Activated CD8-positive, alpha-beta memory T cell treated with anti-CD3 and anti-CD28 coated beads, Interleukin-2, amount 10 ng/mL, durations not matched to agents 7 days and 5 days (primary cell): ENCODE data around the gene RP2. TPM values are rescaled to one million over a fixed set of nuclear protein-coding genes. Genes with fewer than 3 reads are reported as not detected.

Experiments used
- ATAC-seq: fragments of 150-1000 bp; cut with Tn5 transposase; one replicate; pipeline ENCODE4 v1.10.0; 2021; ENCODE audit warnings: moderate library complexity
- CTCF ChIA-PET: fragments of 350-600 bp; sonication (Branson Sonifier 250); formaldehyde crosslinking; loops from one replicate; lab custom pipeline; 2021; ENCODE audit warnings: antibody characterized with exemption; lab: Charles Lee
- DNase-seq: peaks from one replicate; pipeline ENCODE4 v3.0.0-alpha.2; 2020
- H3K27ac Mint-ChIP-seq: one replicate; pipeline ENCODE4 v1.8.0; 2021; ENCODE audit warnings: mild to moderate bottlenecking, mixed read lengths
- H3K27me3 Mint-ChIP-seq: one replicate; pipeline ENCODE4 v1.8.0; 2021; ENCODE audit warnings: mixed read lengths
- H3K36me3 Mint-ChIP-seq: one replicate; pipeline ENCODE4 v1.8.0; 2021; ENCODE audit warnings: mild to moderate bottlenecking, mixed read lengths
- H3K4me1 Mint-ChIP-seq: one replicate; pipeline ENCODE4 v1.8.0; 2021; ENCODE audit warnings: mixed read lengths
- H3K4me3 Mint-ChIP-seq: one replicate; pipeline ENCODE4 v1.8.0; 2021; ENCODE audit warnings: mild to moderate bottlenecking, moderate library complexity, mixed read lengths
- H3K9me3 Mint-ChIP-seq: one replicate; pipeline ENCODE4 v1.8.0; 2022; ENCODE audit warnings: low read depth, mixed read lengths
- total RNA-seq, 2 experiments: library from RNA; stranded (reverse); gene quantifications; one replicate each; pipeline ENCODE4 v1.2.3, GENCODE V29; 2021

RP2 gene
- total RNA-seq, 2 experiments from 2014 or later = 9.6 to 11.3 TPM

DNA sequence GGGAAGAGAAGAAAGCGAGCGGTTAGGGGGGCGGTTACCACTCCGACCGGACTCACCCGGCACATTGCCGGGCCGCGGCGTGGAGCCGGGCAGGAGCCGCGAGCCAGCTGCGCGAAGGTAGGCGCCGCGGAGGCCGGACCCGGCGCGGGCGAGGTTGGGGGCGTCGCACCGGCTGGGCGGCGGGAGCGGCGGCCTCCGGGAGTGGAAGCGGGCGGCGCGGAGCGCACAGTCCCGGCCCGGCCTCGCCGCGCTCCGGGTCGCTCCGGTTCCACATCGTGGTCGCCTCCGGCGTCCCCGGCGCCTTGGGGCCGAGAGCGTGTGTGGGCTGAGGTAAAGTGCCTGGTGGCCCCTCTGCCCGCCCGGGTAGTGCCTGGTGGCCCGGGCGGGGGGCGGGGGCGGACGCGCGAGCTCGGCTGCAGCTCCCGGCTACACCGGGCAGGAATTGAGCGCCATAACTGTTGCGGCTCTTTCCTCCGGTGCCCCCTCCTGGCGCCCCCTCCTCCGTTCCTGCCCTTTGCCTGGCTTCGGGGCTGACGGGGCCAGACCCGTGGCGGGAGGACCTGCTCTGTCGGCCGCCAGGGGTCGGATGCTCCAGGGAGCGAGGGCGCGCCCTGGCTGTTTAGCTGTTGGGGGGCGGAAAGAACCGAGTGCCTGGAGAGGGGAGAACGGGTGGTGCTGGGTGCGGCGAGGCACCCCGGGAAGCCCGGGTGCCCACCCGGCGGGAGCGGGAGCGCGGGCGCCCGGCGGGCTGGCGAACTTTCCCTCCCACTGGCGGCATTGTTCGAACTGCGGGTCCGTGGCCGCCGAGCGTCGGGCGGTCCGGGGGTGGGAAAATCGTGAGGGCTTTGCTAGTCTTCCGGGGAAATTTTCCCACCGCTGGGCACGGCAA, 76.0 kb downstream of the RP2 start:
- peaks cover 58% of the 10 kb centered on the region for H3K27me3 Mint-ChIP-seq
- peaks cover 11% of the 10 kb centered on the region for H3K4me1 Mint-ChIP-seq
- peak; percentile 78 for ATAC-seq
- no peak overlapping the region for H3K27ac Mint-ChIP-seq
- peak overlapping the region; percentile 73 for H3K4me3 Mint-ChIP-seq
- DNase-seq = peak; percentile 47
- CTCF ChIA-PET = interaction anchor here (0.8 to 1.3 kb wide), 3 partner anchors 10 to 178 kb away, joined by 3 to 6 read pairs (median 4); no protein-coding TSS in a partner anchor
- H3K9me3 Mint-ChIP-seq = no peaks in the 10 kb centered on the region
- H3K36me3 Mint-ChIP-seq = no peaks in the 10 kb centered on the region

- peaks cover 50% of the 10 kb centered on the region for H3K27me3 Mint-ChIP-seq
Observed at GRCh38 chrX:46913667-46914066, 76.8 kb downstream of the RP2 start.

DNA sequence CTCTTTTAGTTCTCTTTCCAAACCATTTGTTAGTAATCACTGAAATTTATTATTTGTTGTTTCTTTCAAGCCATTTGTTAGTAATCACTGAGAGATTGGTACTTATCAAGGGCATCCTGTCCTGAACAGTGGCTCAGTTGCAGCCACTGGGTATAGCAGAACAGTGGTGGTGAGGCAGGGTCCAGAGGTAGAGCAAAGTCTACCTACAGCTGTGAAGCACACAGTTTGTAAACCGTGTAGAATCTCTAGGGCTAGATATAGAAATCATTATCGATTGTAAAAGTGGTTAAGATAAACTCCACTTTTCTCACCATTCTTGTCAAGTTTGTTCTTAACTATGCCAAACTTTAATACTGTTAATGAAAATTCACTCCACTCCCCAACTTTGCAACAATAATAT, 79.4 kb downstream of the RP2 start:
- peaks cover 46% of the 10 kb centered on the region for H3K27me3 Mint-ChIP-seq
- no peak overlapping the region for H3K4me3 Mint-ChIP-seq
- H3K4me1 Mint-ChIP-seq = peaks cover 11% of the 10 kb centered on the region
- H3K27ac Mint-ChIP-seq = no peak overlapping the region
- DNase-seq (no peak), ATAC-seq (no peak)
- no peaks in the 10 kb centered on the region for H3K36me3 Mint-ChIP-seq
- CTCF ChIA-PET = interaction anchor here (1.3 kb wide), 1 partner anchor 17 kb away, joined by 4 read pairs; no protein-coding TSS in a partner anchor
- H3K9me3 Mint-ChIP-seq = peaks cover 4% of the 10 kb centered on the region

More at GRCh38 chrX:46913667-46914066, 76.8 kb downstream of the RP2 start:
- Mint-ChIP-seq H3K27ac (no peak overlapping the region), H3K4me1 (peaks cover 11% of the 10 kb centered on the region), H3K9me3 (no peaks in the 10 kb centered on the region), H3K36me3 (no peaks in the 10 kb centered on the region), H3K4me3 (peak overlapping the region; percentile 73)
- CTCF ChIA-PET = interaction anchor here (0.8 to 1.3 kb wide), 3 partner anchors 9 to 178 kb away, joined by 3 to 6 read pairs (median 4); no protein-coding TSS in a partner anchor
- DNase-seq (no peak), ATAC-seq (no peak)

GRCh38 chrX:46917622-46918021, 80.8 kb downstream of the RP2 start:
- Mint-ChIP-seq H3K9me3 (peaks cover 4% of the 10 kb centered on the region), H3K27me3 (peaks cover 47% of the 10 kb centered on the region), H3K4me1 (peaks cover 11% of the 10 kb centered on the region), H3K27ac (no peak overlapping the region), H3K36me3 (peaks cover 1% of the 10 kb centered on the region), H3K4me3 (no peak overlapping the region)
- CTCF ChIA-PET = no interaction called here
- no peak for ATAC-seq
- DNase-seq = no peak

GRCh38 chrX:46918434-46918833, 81.6 kb downstream of the RP2 start:
- H3K4me1 Mint-ChIP-seq = peaks cover 10% of the 10 kb centered on the region
- peaks cover 45% of the 10 kb centered on the region for H3K27me3 Mint-ChIP-seq
- peaks cover 4% of the 10 kb centered on the region for H3K9me3 Mint-ChIP-seq
- H3K36me3 Mint-ChIP-seq = peaks cover 1% of the 10 kb centered on the region
- no peak overlapping the region for H3K27ac Mint-ChIP-seq
- no peak for ATAC-seq
- CTCF ChIA-PET = no interaction called here
- no peak overlapping the region for H3K4me3 Mint-ChIP-seq
- DNase-seq = no peak

DNA sequence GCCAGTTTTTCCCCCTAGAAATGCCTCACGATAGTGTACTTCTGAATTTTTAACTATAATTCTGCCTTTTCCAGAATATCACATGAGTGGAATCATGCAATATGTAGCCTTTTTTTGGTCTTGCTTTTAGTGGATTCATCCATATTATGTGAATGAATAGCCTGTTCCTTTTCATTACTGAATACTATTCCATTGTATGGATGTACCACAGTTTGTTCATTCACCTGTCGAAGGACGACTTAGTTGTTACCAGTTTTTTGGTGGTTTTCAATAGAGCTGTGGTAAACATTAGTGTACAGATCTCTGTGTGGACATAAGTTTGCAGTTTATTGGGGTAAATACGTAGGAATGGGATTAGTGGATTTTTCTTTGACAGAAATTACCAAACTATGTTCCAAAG, 83.4 kb downstream of the RP2 start:
- Mint-ChIP-seq H3K4me1 (no peaks in the 10 kb centered on the region), H3K27me3 (peaks cover 35% of the 10 kb centered on the region), H3K27ac (no peak overlapping the region), H3K9me3 (peaks cover 4% of the 10 kb centered on the region), H3K4me3 (no peak overlapping the region), H3K36me3 (peaks cover 1% of the 10 kb centered on the region)
- CTCF ChIA-PET = no interaction called here
- ATAC-seq (no peak), DNase-seq (no peak)

- H3K4me1 Mint-ChIP-seq = no peaks in the 10 kb centered on the region
- H3K27me3 Mint-ChIP-seq = peaks cover 19% of the 10 kb centered on the region
- CTCF ChIA-PET = interaction anchor here (2.6 kb wide), 1 partner anchor 9 kb away, joined by 6 read pairs; no protein-coding TSS in a partner anchor
- ATAC-seq = no peak
- no peak overlapping the region for H3K27ac Mint-ChIP-seq
- no peak overlapping the region for H3K4me3 Mint-ChIP-seq
- no peak for DNase-seq
- peaks cover 1% of the 10 kb centered on the region for H3K36me3 Mint-ChIP-seq
- H3K9me3 Mint-ChIP-seq = peaks cover 4% of the 10 kb centered on the region
Observed at GRCh38 chrX:46922611-46923010, 85.8 kb downstream of the RP2 start.

DNA sequence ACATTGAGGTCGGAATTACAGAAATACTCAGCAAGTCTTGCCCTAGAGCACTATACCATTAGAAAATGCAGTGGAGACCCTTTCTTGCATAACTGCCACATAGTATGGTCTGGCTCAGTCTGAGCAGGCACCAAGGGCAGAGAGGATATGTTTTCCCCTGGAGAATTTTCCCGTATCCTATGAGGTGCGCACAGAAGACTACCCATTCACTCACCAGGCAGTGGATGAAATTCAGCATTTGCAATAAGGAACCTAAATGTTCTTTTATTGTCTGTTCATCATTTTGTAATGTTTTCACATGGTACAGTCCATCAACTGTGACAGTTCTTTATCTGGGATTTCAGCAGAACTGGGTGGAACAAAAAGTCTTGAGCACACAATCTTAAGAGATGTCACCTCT, 90.9 kb downstream of the RP2 start:
- Mint-ChIP-seq H3K36me3 (no peaks in the 10 kb centered on the region), H3K27ac (no peak overlapping the region), H3K4me1 (no peaks in the 10 kb centered on the region), H3K4me3 (no peak overlapping the region), H3K27me3 (peaks cover 10% of the 10 kb centered on the region), H3K9me3 (no peaks in the 10 kb centered on the region)
- no peak for DNase-seq
- ATAC-seq = no peak
- CTCF ChIA-PET = interaction anchor here (1.2 kb wide), 1 partner anchor 166 kb away, joined by 3 read pairs; no protein-coding TSS in a partner anchor

DNA sequence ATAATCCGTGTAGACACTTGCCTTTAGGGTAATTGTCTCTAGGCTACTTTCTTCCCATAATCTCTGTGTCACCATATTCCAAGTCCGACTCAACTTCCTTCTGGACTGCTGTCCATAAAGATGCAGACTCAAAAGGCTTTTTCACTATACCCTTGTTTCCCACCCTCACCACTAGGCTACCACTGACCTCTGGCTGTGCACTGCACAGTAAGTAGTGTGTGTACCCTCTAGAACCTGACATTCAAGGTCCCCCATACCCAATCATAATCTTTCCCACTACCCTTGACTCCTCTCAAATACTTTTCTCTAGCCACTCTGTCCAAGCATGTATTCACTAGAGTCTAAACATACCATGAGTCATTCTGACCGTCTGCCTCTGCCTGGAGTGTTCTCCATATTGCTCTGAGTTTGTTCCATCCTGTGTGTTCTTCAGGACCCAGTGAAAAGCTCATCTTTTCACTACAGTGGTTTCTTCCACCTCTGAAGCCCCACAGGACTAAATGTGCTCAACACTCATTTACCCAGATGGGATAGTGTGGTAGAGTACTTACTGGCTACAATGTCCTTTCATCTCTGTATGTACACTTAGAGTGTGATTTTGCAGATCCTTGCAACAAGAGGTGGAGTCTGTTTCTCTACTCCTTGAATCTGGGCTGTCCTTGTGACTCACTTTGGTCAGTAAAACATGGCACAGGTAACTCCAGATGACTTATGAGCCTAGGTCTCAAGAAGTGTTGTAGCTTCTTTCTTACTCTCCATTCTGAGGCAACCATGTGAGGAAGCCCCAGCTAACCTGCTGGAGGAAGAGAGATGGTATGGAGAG, 92.8 kb downstream of the RP2 start:
- DNase-seq (no peak), ATAC-seq (no peak)
- no peaks in the 10 kb centered on the region for H3K36me3 Mint-ChIP-seq
- no peak overlapping the region for H3K27ac Mint-ChIP-seq
- peaks cover 4% of the 10 kb centered on the region for H3K27me3 Mint-ChIP-seq
- H3K4me1 Mint-ChIP-seq = no peaks in the 10 kb centered on the region
- CTCF ChIA-PET = no interaction called here
- no peaks in the 10 kb centered on the region for H3K9me3 Mint-ChIP-seq
- H3K4me3 Mint-ChIP-seq = no peak overlapping the region

Other genes with a start within 250 kb of the RP2 start
- gene SLC9A7, start 77.9 kb upstream of the RP2 start, total RNA-seq = 10 to 100 TPM in 1 of 2 experiments, 1 to 10 TPM in 1; 9.1 to 19.0 TPM
- 1 to 10 TPM in 1 of 2 experiments, under 1 TPM in 1; 0.47 to 1.3 TPM for gene JADE3, start 75.4 kb downstream of the RP2 start, total RNA-seq
- not detected for gene RGN, start 241.4 kb downstream of the RP2 start, total RNA-seq